ENCODE measurements around the gene CFAP43.

- TF ChIP-seq, protein P1, sequence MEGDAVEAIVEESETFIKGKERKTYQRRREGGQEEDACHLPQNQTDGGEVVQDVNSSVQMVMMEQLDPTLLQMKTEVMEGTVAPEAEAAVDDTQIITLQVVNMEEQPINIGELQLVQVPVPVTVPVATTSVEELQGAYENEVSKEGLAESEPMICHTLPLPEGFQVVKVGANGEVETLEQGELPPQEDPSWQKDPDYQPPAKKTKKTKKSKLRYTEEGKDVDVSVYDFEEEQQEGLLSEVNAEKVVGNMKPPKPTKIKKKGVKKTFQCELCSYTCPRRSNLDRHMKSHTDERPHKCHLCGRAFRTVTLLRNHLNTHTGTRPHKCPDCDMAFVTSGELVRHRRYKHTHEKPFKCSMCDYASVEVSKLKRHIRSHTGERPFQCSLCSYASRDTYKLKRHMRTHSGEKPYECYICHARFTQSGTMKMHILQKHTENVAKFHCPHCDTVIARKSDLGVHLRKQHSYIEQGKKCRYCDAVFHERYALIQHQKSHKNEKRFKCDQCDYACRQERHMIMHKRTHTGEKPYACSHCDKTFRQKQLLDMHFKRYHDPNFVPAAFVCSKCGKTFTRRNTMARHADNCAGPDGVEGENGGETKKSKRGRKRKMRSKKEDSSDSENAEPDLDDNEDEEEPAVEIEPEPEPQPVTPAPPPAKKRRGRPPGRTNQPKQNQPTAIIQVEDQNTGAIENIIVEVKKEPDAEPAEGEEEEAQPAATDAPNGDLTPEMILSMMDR (IDR thresholded peaks at IDR 0.05; ENCODE audit: poor library complexity): no peak
- no peak for TF ChIP-seq EZH2 (IDR thresholded peaks at IDR 0.05; ENCODE audit: borderline replicate concordance)
These were observed 28.6 kb upstream of the CFAP43 start for GRCh38 chr10:104260775-104261115.

Data from hepatocyte (in vitro differentiated cells).